Hepatocyte (in vitro differentiated cells): Measurements from ENCODE around the gene VSIR.
A peak's percentile ranks its signal among the peaks of the same experiment; 100 is the strongest.

Experiments used
- CTCF ChIP-seq: fragments of 200-600 bp; sonication (generic); IDR thresholded peaks from 2 replicates; pipeline ENCODE4 v1.5.1; 2016; ENCODE audit warnings: antibody characterized with exemption, mild to moderate bottlenecking; ENCODE audit not compliant: poor library complexity
- EZH2 ChIP-seq: fragments of 200-600 bp; sonication (generic); IDR thresholded peaks from 2 replicates; pipeline ENCODE4 v1.6.1; 2016; ENCODE audit warnings: antibody characterized with exemption, mild to moderate bottlenecking, borderline replicate concordance
- EZH2phosphoT487 ChIP-seq: fragments of 200-600 bp; sonication (generic); IDR thresholded peaks from one replicate; pipeline ENCODE4 v1.6.1; 2018; ENCODE audit warnings: antibody characterized with exemption, mild to moderate bottlenecking, low read depth, moderate library complexity; ENCODE audit not compliant: unreplicated experiment, severe bottlenecking

GRCh38 chr10:71812016-71812912 is 38.9 kb upstream of the VSIR start:
- TF ChIP-seq CTCF (peak; percentile 65), EZH2 (no peak), EZH2phosphoT487 (no peak)
